Tibial nerve (tissue), 4 donors: ENCODE measurements around the gene SPRED3. TPM values are rescaled to one million over a fixed set of nuclear protein-coding genes. Genes with fewer than 3 reads are reported as not detected.

ENCODE experiments used
- DNase-seq, 2 donors: peaks; one replicate each; pipeline ENCODE4 v3.0.0-alpha.2; 2019; ENCODE audit warnings: low spot score in 2 of 2
- H3K27ac ChIP-seq, 4 donors: fragments of 200-600 bp; sonication (generic) in 3 of 4; one replicate each; pipeline ENCODE4 v1.5.1; 2017 to 2019; ENCODE audit warnings: mild to moderate bottlenecking in 1 of 4
- H3K27me3 ChIP-seq, 2 donors: fragments of 200-600 bp; sonication (generic) in 1 of 2; one replicate each; pipeline versions ENCODE4 v1.5.1 to v1.6.0; 2017 to 2019
- H3K36me3 ChIP-seq, 3 donors: fragments of 200-600 bp; sonication (generic); one replicate each; pipeline ENCODE4 v1.5.1; 2018 to 2019
- H3K4me1 ChIP-seq, 4 donors: fragments of 200-600 bp; sonication (generic) in 3 of 4; one replicate each; pipeline ENCODE4 v1.5.1; 2017 to 2019
- H3K4me3 ChIP-seq, 4 donors: fragments of 200-600 bp; sonication (generic) in 3 of 4; one replicate each; pipeline ENCODE4 v1.5.1; 2017 to 2019; ENCODE audit warnings: mild to moderate bottlenecking in 1 of 4, moderate library complexity in 1 of 4
- H3K9me3 ChIP-seq, 4 donors: fragments of 200-600 bp; sonication (generic) in 3 of 4; one replicate each; pipeline ENCODE4 v1.5.1; 2017 to 2019
- EP300 ChIP-seq, 2 donors: sonication (generic); formaldehyde crosslinking; IDR thresholded peaks; one replicate each; pipeline ENCODE4 v1.6.1; 2017; ENCODE audit warnings: antibody characterized with exemption in 2 of 2, mild to moderate bottlenecking in 1 of 2
- POLR2A ChIP-seq, 2 donors: fragments of 450-650 bp; IDR thresholded peaks; one replicate each; pipeline ENCODE4 v1.6.1; 2017; ENCODE audit warnings: antibody characterized with exemption in 2 of 2, mild to moderate bottlenecking in 2 of 2, moderate library complexity in 2 of 2
- WGBS, 2 donors: methylation state at CpG; one replicate each; pipeline ENCODE4 v1.1.5; 2018; 5-methylcytosine and 5-hydroxymethylcytosine counted together
- total RNA-seq, 4 donors: library from RNA; depleted of rRNA; stranded (reverse); fragments of >200 nt; gene quantifications; one replicate each; pipeline ENCODE4 v1.1.0, GENCODE V29; 2016
- TF ChIP-seq, protein P1 (sequence below), 5 experiments: fragments of 200-600 bp in 3 of 5; fragments of 450-650 bp in 2 of 5; sonication (generic) in 3 of 5; IDR thresholded peaks; one replicate each; pipeline ENCODE4 v1.5.1; 2016 to 2019; ENCODE audit warnings: antibody characterized with exemption in 5 of 5, mild to moderate bottlenecking in 3 of 5, moderate library complexity in 2 of 5

Gene SPRED3
- total RNA-seq, 4 donors from 2014 or later: under 0.01 to 0.60 (median 0.21) TPM; not detected in 1

GRCh38 chr19:38383743-38384142 is 4.8 kb upstream of the SPRED3 start:
- Histone ChIP-seq H3K9me3 (no peaks in the 10 kb centered on the region), H3K27ac (no peak overlapping the region), H3K36me3 (peaks cover 15 to 73% (median 29%) of the 10 kb centered on the region in 3 donors), H3K27me3 (peaks cover 0 to 14% of the 10 kb centered on the region in 2 donors), H3K4me1 (peaks cover 0 to 31% (median 18%) of the 10 kb centered on the region in 4 donors), H3K4me3 (no peak overlapping the region)
- TF ChIP-seq, protein P1, sequence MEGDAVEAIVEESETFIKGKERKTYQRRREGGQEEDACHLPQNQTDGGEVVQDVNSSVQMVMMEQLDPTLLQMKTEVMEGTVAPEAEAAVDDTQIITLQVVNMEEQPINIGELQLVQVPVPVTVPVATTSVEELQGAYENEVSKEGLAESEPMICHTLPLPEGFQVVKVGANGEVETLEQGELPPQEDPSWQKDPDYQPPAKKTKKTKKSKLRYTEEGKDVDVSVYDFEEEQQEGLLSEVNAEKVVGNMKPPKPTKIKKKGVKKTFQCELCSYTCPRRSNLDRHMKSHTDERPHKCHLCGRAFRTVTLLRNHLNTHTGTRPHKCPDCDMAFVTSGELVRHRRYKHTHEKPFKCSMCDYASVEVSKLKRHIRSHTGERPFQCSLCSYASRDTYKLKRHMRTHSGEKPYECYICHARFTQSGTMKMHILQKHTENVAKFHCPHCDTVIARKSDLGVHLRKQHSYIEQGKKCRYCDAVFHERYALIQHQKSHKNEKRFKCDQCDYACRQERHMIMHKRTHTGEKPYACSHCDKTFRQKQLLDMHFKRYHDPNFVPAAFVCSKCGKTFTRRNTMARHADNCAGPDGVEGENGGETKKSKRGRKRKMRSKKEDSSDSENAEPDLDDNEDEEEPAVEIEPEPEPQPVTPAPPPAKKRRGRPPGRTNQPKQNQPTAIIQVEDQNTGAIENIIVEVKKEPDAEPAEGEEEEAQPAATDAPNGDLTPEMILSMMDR (IDR thresholded peaks at IDR 0.05): no peak
- TF ChIP-seq POLR2A (IDR thresholded peaks at IDR 0.05) (no peak), EP300 (IDR thresholded peaks at IDR 0.05) (no peak)
- 86 to 94% methylated on average over 2 of the region's 2 CpGs for WGBS, 2 donors
- no peak for DNase-seq

- TF ChIP-seq POLR2A (IDR thresholded peaks at IDR 0.05) (no peak), EP300 (IDR thresholded peaks at IDR 0.05) (no peak)
- TF ChIP-seq, protein P1 (IDR thresholded peaks at IDR 0.05): no peak
- no peak overlapping the region for H3K4me3 ChIP-seq
- no peak overlapping the region for H3K27ac ChIP-seq
- H3K9me3 ChIP-seq: no peaks in the 10 kb centered on the region
- peaks cover 0 to 14% of the 10 kb centered on the region in 2 donors for H3K27me3 ChIP-seq
- DNase-seq: no peak
- 75 to 82% methylated on average over 10 of the region's 10 CpGs for WGBS, 2 donors
- H3K36me3 ChIP-seq: peaks cover 15 to 66% (median 29%) of the 10 kb centered on the region in 3 donors
- H3K4me1 ChIP-seq: peaks cover 0 to 38% (median 23%) of the 10 kb centered on the region in 4 donors
Observed at GRCh38 chr19:38384209-38385027, 4.1 kb upstream of the SPRED3 start.

DNA sequence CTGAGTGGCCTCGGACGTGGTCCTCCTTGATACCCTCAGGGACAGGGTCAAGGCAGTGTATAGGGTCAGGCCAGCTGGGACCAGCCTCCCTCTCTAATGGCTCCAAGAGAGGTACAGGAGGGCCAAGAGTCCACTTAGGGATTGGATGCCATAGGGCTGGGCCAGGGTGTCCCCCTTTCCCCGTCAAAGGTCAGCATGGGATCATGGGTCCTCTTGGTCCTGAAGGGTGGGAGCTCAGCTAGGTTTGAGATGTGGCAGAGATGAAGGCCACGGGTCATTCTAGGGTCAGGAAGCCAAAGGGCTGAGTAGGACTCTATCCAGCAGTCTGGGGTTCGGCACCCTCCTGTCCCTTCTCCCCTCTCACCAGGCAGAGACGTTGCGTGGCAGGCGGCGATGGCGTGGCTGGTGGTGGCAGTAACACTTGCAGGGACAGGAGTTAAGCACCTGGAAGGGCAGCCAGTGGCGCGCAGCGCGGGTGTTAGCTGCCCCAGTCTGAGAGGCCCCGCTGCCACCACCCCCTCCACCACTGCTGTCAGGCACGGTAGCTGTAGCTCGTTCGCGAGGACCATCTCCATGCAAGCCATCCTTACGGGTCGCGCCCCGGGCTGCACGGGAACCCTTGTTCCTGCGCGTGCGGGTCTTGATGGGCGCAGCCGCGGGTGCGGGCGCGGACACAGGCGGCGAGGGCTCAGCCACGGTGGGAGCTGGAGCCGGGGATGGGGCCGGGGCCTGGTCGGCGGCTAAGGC is 3.3 kb upstream of the SPRED3 start:
- Histone ChIP-seq H3K27me3 (peaks cover 0 to 14% of the 10 kb centered on the region in 2 donors), H3K36me3 (peaks cover 15 to 58% (median 29%) of the 10 kb centered on the region in 3 donors), H3K27ac (no peak overlapping the region), H3K9me3 (no peaks in the 10 kb centered on the region), H3K4me1 (peaks cover 0 to 44% (median 23%) of the 10 kb centered on the region in 4 donors), H3K4me3 (no peak overlapping the region)
- TF ChIP-seq, protein P1 (IDR thresholded peaks at IDR 0.05): no peak
- 79 to 80% methylated on average over 38 to 39 of the region's 40 CpGs for WGBS, 2 donors
- DNase-seq: no peak

GRCh38 chr19:38385804-38386257 is 2.7 kb upstream of the SPRED3 start:
- H3K4me3 ChIP-seq: no peak overlapping the region
- H3K4me1 ChIP-seq: peaks cover 0 to 46% (median 23%) of the 10 kb centered on the region in 4 donors
- TF ChIP-seq EP300 (IDR thresholded peaks at IDR 0.05) (no peak), POLR2A (IDR thresholded peaks at IDR 0.05) (no peak)
- TF ChIP-seq, protein P1 (IDR thresholded peaks at IDR 0.05): no peak
- H3K27ac ChIP-seq: no peak overlapping the region
- peaks cover 15 to 52% (median 29%) of the 10 kb centered on the region in 3 donors for H3K36me3 ChIP-seq
- no peaks in the 10 kb centered on the region for H3K9me3 ChIP-seq
- peaks cover 0 to 14% of the 10 kb centered on the region in 2 donors for H3K27me3 ChIP-seq
- WGBS, 2 donors: 50 to 73% methylated on average over 24 to 40 of the region's 40 CpGs
- DNase-seq: no peak
